SK-N-SH treated with all-trans-retinoic acid at 6 μM for 48 hours (cell line): ENCODE results near the gene SUGCT.

Experiments
- ATAC-seq: fragments of 200-7000 bp; cut with Tn5 transposase; 3 replicates; pipeline ENCODE4 v1.9.1; 2020; ENCODE audit warnings: mild to moderate bottlenecking, moderate library complexity
- BACH2 ChIP-seq: fragments of 250-450 bp; sonication (Bioruptor Pico); IDR thresholded peaks from 2 replicates; pipeline ENCODE4 v1.9.0; 2021; ENCODE audit warnings: mild to moderate bottlenecking, borderline replicate concordance
- CREB5 ChIP-seq: fragments of 250-450 bp; sonication (Bioruptor Pico); IDR thresholded peaks from 2 replicates; pipeline ENCODE4 v1.5.1; 2020; ENCODE audit warnings: low read depth, mild to moderate bottlenecking, moderate library complexity
- CSDC2 ChIP-seq: fragments of 250-450 bp; sonication (Bioruptor Pico); IDR thresholded peaks from 2 replicates; pipeline ENCODE4 v1.5.0; 2020; ENCODE audit warnings: mild to moderate bottlenecking, moderate library complexity
- CSRNP3 ChIP-seq: fragments of 250-450 bp; sonication (Bioruptor Pico); IDR thresholded peaks from 2 replicates; pipeline ENCODE4 v1.5.1; 2021; ENCODE audit warnings: mild to moderate bottlenecking, moderate library complexity
- ESRRG ChIP-seq: fragments of 250-450 bp; sonication (Bioruptor Pico); IDR thresholded peaks from 2 replicates; pipeline ENCODE4 v1.6.1; 2021; ENCODE audit warnings: mild to moderate bottlenecking
- ISL1 ChIP-seq: fragments of 250-450 bp; sonication (Bioruptor Pico); IDR thresholded peaks from 2 replicates; pipeline ENCODE4 v2.1.2; 2022; ENCODE audit warnings: mild to moderate bottlenecking, moderate library complexity
- OSR1 ChIP-seq: fragments of 250-450 bp; sonication (Bioruptor Pico); IDR thresholded peaks from 2 replicates; pipeline ENCODE4 v1.8.0; 2022; ENCODE audit warnings: moderate library complexity, mild to moderate bottlenecking, inconsistent platforms
- PATZ1 ChIP-seq: fragments of 250-450 bp; sonication (Bioruptor Pico); IDR thresholded peaks from 2 replicates; pipeline ENCODE4 v1.8.0; 2020; ENCODE audit warnings: mild to moderate bottlenecking, moderate library complexity, borderline replicate concordance
- POU6F1 ChIP-seq: fragments of 250-450 bp; sonication (Bioruptor Pico); IDR thresholded peaks from 2 replicates; pipeline ENCODE4 v1.8.0; 2021; ENCODE audit warnings: low read depth, mild to moderate bottlenecking, moderate library complexity, borderline replicate concordance
- RARB ChIP-seq: fragments of 250-450 bp; sonication (Bioruptor Pico); IDR thresholded peaks from 2 replicates; pipeline ENCODE4 v1.8.0; 2021; ENCODE audit warnings: mild to moderate bottlenecking, moderate library complexity
- TCF4 ChIP-seq: fragments of 250-450 bp; sonication (Bioruptor Pico); IDR thresholded peaks from 2 replicates; pipeline ENCODE4 v1.8.0; 2021; ENCODE audit warnings: mild to moderate bottlenecking, moderate library complexity, borderline replicate concordance
- TOX ChIP-seq: fragments of 250-450 bp; sonication (Bioruptor Pico); IDR thresholded peaks from 2 replicates; pipeline ENCODE4 v1.8.0; 2021; ENCODE audit warnings: mild to moderate bottlenecking, moderate library complexity, borderline replicate concordance
- TSHZ2 ChIP-seq: fragments of 250-450 bp; sonication (Bioruptor Pico); IDR thresholded peaks from 2 replicates; pipeline ENCODE4 v1.5.0; 2020; ENCODE audit warnings: mild to moderate bottlenecking, moderate library complexity
- ZC3H10 ChIP-seq: fragments of 250-450 bp; sonication (Bioruptor Pico); IDR thresholded peaks from 2 replicates; pipeline ENCODE4 v1.5.1; 2021; ENCODE audit warnings: mild to moderate bottlenecking, moderate library complexity
- ZFP3 ChIP-seq: fragments of 250-450 bp; sonication (Bioruptor Pico); IDR thresholded peaks from 2 replicates; pipeline ENCODE4 v1.5.0; 2020; ENCODE audit warnings: mild to moderate bottlenecking, moderate library complexity
- ZNF70 ChIP-seq: fragments of 450-650 bp; formaldehyde crosslinking; IDR thresholded peaks from 2 replicates; pipeline ENCODE4 v1.5.0; 2020; ENCODE audit warnings: mild to moderate bottlenecking, moderate library complexity

SUGCT gene

GRCh38 chr7:40873248-40873647 is 738.4 kb downstream of the SUGCT start:
- TF ChIP-seq ZFP3 (CRISPR knock-in tag) (no peak), TCF4 (CRISPR knock-in tag) (no peak), ZC3H10 (CRISPR knock-in tag) (no peak), TOX (CRISPR knock-in tag) (no peak), OSR1 (no peak), BACH2 (CRISPR knock-in tag) (no peak), TSHZ2 (CRISPR knock-in tag) (no peak), ZNF70 (CRISPR knock-in tag) (no peak), CSRNP3 (CRISPR knock-in tag) (no peak), POU6F1 (CRISPR knock-in tag) (no peak), ISL1 (CRISPR knock-in tag) (no peak), RARB (no peak), CSDC2 (no peak), CREB5 (CRISPR knock-in tag) (no peak)
- ATAC-seq, result no peak

GRCh38 chr7:40874756-40875155 is 740.0 kb downstream of the SUGCT start:
- TF ChIP-seq PATZ1 (CRISPR knock-in tag), result no peak
- no peak for TF ChIP-seq CREB5 (CRISPR knock-in tag)
- no peak for TF ChIP-seq CSDC2
- no peak for TF ChIP-seq OSR1
- no peak for TF ChIP-seq ZNF70 (CRISPR knock-in tag)
- TF ChIP-seq BACH2 (CRISPR knock-in tag), result no peak
- TF ChIP-seq TSHZ2 (CRISPR knock-in tag), result no peak
- TF ChIP-seq ZC3H10 (CRISPR knock-in tag), result no peak
- TF ChIP-seq CSRNP3 (CRISPR knock-in tag), result no peak
- TF ChIP-seq ISL1 (CRISPR knock-in tag), result no peak
- TF ChIP-seq ZFP3 (CRISPR knock-in tag), result no peak
- TF ChIP-seq ESRRG (CRISPR knock-in tag), result no peak
- TF ChIP-seq TOX (CRISPR knock-in tag), result no peak
- no peak for ATAC-seq
